Panc1 (cell line): ENCODE results near the gene PTGES. TPM values are rescaled to one million over a fixed set of nuclear protein-coding genes. Genes with fewer than 3 reads are reported as not detected.

ENCODE experiments used
- ATAC-seq: fragments of 200-7000 bp; cut with Tn5 transposase; 2 replicates; pipeline ENCODE4 v1.9.1; 2020; ENCODE audit warnings: mild to moderate bottlenecking, moderate library complexity
- BruUV-seq: library from RNA; stranded (reverse); fragments of 400-500 nt; replicated peaks from 2 replicates; lab custom pipeline; 2021; lab: Mats Ljungman, UMichigan
- CTCF ChIA-PET: fragments of 300-600 bp; sonication (Branson Sonifier 250); formaldehyde crosslinking; loops from one replicate; lab custom pipeline; 2022; ENCODE audit warnings: antibody characterized with exemption; lab: Charles Lee
- POLR2A ChIA-PET: fragments of 300-600 bp; sonication (Branson Sonifier 250); formaldehyde crosslinking; loops from one replicate; lab custom pipeline; 2022; ENCODE audit warnings: antibody characterized with exemption; lab: Charles Lee
- DNase-seq: peaks from one replicate; pipeline ENCODE4 v3.0.0-alpha.2; 2010; ENCODE audit warnings: low read depth, low spot score
- H3K27ac ChIP-seq: 2 replicates; pipeline ENCODE4 v1.5.1; 2011; ENCODE audit warnings: mild to moderate bottlenecking, low read length, inconsistent platforms
- H3K27me3 ChIP-seq: fragments of 200-500 bp; sonication (Bioruptor generic); 2 replicates; pipeline ENCODE4 v1.6.0; 2014; ENCODE audit warnings: low read length, inconsistent platforms; ENCODE audit not compliant: control insufficient read depth, insufficient read depth
- H3K36me3 ChIP-seq: fragments of 200-500 bp; sonication (Bioruptor generic); 2 replicates; pipeline ENCODE4 v1.5.1; 2014; ENCODE audit warnings: inconsistent platforms, mild to moderate bottlenecking, low read length, moderate library complexity; ENCODE audit not compliant: control insufficient read depth, insufficient read depth
- H3K4me1 ChIP-seq: 2 replicates; pipeline ENCODE4 v1.5.1; 2011; ENCODE audit warnings: inconsistent platforms, mild to moderate bottlenecking, low read length, moderate library complexity; ENCODE audit not compliant: control insufficient read depth, insufficient read depth
- H3K4me3 ChIP-seq, 2 experiments: 2 replicates each; pipeline ENCODE4 v1.5.1; 2011 to 2012; ENCODE audit warnings: low read depth in 2 of 2, low read length in 2 of 2, mild to moderate bottlenecking in 2 of 2, inconsistent platforms in 1 of 2, moderate library complexity in 1 of 2
- H3K9me3 ChIP-seq: fragments of 200-500 bp; sonication (Bioruptor generic); 2 replicates; pipeline ENCODE4 v1.5.1; 2014; ENCODE audit warnings: low read depth, mild to moderate bottlenecking, inconsistent platforms, low read length, moderate library complexity; ENCODE audit not compliant: control insufficient read depth, insufficient read depth
- CTCF ChIP-seq: fragments of 450-650 bp; IDR thresholded peaks from 2 replicates; pipeline ENCODE4 v1.5.1; 2017; ENCODE audit warnings: mild to moderate bottlenecking
- POLR2AphosphoS5 ChIP-seq: IDR thresholded peaks from 2 replicates; pipeline ENCODE4 v1.6.1; 2012; ENCODE audit warnings: mild to moderate bottlenecking, low read depth, low read length, moderate library complexity
- REST ChIP-seq, 2 experiments: IDR thresholded peaks; 2 replicates each; pipeline ENCODE4 v1.6.1; 2011 to 2012; ENCODE audit warnings: low read depth in 2 of 2, control low read depth in 1 of 2, low read length in 1 of 2, mild to moderate bottlenecking in 1 of 2, moderate library complexity in 1 of 2; ENCODE audit not compliant: insufficient read depth in 1 of 2
- SIN3A ChIP-seq: IDR thresholded peaks from 2 replicates; pipeline ENCODE4 v1.6.1; 2012; ENCODE audit warnings: low read depth, mild to moderate bottlenecking, low read length, moderate library complexity, borderline replicate concordance; ENCODE audit not compliant: insufficient read depth
- TCF7L2 ChIP-seq: IDR thresholded peaks from 2 replicates; pipeline ENCODE4 v1.6.1; 2011; ENCODE audit warnings: mild to moderate bottlenecking, low read depth, low read length, inconsistent platforms
- in situ Hi-C: cut with HindIII; loops from 2 replicates; pipeline ENCODE4 v1.10.0; 2016; ENCODE audit warnings: low sequenced_read_pairs, low pct_unique_long_range_greater_than_20kb
- intact Hi-C: fragments of 100-400 bp; cut with micrococcal nuclease; formaldehyde crosslinking; loops from one replicate; pipeline ENCODE4 v1.10.0; 2022; ENCODE audit not compliant: unreplicated experiment
- total RNA-seq: library from RNA; stranded (reverse); gene quantifications from one replicate; pipeline ENCODE4 v1.2.1, GENCODE V29; 2021; ENCODE audit not compliant: unreplicated experiment

PTGES gene
- total RNA-seq, 1 experiment from 2014 or later = 1.1 TPM

GRCh38 chr9:129732100-129732499, 20.7 kb downstream of the PTGES start:
- intact Hi-C loops = no loop called here
- no peak overlapping the region for H3K27ac ChIP-seq
- H3K9me3 ChIP-seq = no peaks in the 10 kb centered on the region
- POLR2A ChIA-PET = no interaction called here
- no peak for TF ChIP-seq POLR2AphosphoS5
- no peak for TF ChIP-seq CTCF
- TF ChIP-seq TCF7L2 = no peak
- TF ChIP-seq REST (IDR thresholded peaks at IDR 0.05; ENCODE audit: insufficient read depth in 1 of 2, low read depth in 2 of 2, low read length in 1 of 2) = no peak
- TF ChIP-seq SIN3A = no peak
- ATAC-seq (no peak), DNase-seq (no peak)
- no peaks in the 10 kb centered on the region for H3K36me3 ChIP-seq
- BruUV-seq = no TSS peak
- no peaks in the 10 kb centered on the region for H3K27me3 ChIP-seq
- in situ Hi-C loops = no loop called here
- H3K4me1 ChIP-seq = no peaks in the 10 kb centered on the region
- CTCF ChIA-PET = no interaction called here
- H3K4me3 ChIP-seq = no peak overlapping the region

GRCh38 chr9:129731477-129732085, 21.3 kb downstream of the PTGES start:
- Histone ChIP-seq H3K4me1 (no peaks in the 10 kb centered on the region), H3K27me3 (no peaks in the 10 kb centered on the region), H3K4me3 (no peak overlapping the region), H3K9me3 (no peaks in the 10 kb centered on the region), H3K36me3 (no peaks in the 10 kb centered on the region), H3K27ac (no peak overlapping the region)
- TF ChIP-seq REST (IDR thresholded peaks at IDR 0.05; ENCODE audit: insufficient read depth in 1 of 2, low read depth in 2 of 2, low read length in 1 of 2) (no peak), CTCF (no peak), TCF7L2 (no peak), POLR2AphosphoS5 (no peak), SIN3A (no peak)
- ATAC-seq (no peak), DNase-seq (no peak)
- no TSS peak for BruUV-seq
- CTCF ChIA-PET = no interaction called here
- intact Hi-C loops = no loop called here
- in situ Hi-C loops = no loop called here
- POLR2A ChIA-PET = no interaction called here
